Activated CD8-positive, alpha-beta memory T cell treated with anti-CD3 and anti-CD28 coated beads, Interleukin-2, amount 50 U/mL, for 1 hour (primary cell): ENCODE data around the gene YEATS4.

Source experiments
- DNase-seq: peaks from one replicate; pipeline ENCODE4 v3.0.0-alpha.2; 2020; ENCODE audit errors: extremely low read depth

YEATS4 gene

GRCh38 chr12:69392179-69392928 lies 32.8 kb downstream of the YEATS4 start:
- DNase-seq = no peak

- no peak for DNase-seq
These were observed 36.5 kb downstream of the YEATS4 start for GRCh38 chr12:69396041-69396440.

GRCh38 chr12:69396963-69397362 lies 37.4 kb downstream of the YEATS4 start:
- DNase-seq = no peak

- no peak for DNase-seq
These were observed 38.4 kb downstream of the YEATS4 start for GRCh38 chr12:69397978-69398377.

- no peak for DNase-seq
These were observed 42.4 kb downstream of the YEATS4 start for GRCh38 chr12:69401940-69402339.

GRCh38 chr12:69404851-69405565 lies 45.5 kb downstream of the YEATS4 start:
- DNase-seq = no peak

GRCh38 chr12:69405566-69405865 lies 46.0 kb downstream of the YEATS4 start:
- DNase-seq = no peak

- no peak for DNase-seq
These were observed 46.7 kb downstream of the YEATS4 start for GRCh38 chr12:69406217-69406616.

- DNase-seq = no peak
These were observed 51.0 kb downstream of the YEATS4 start for GRCh38 chr12:69410571-69410970.

GRCh38 chr12:69412655-69413054 lies 53.1 kb downstream of the YEATS4 start:
- no peak for DNase-seq

GRCh38 chr12:69415471-69416275 lies 56.1 kb downstream of the YEATS4 start:
- no peak for DNase-seq

- no peak for DNase-seq
These were observed 57.7 kb downstream of the YEATS4 start for GRCh38 chr12:69417231-69417630.

- DNase-seq = no peak
These were observed 58.2 kb downstream of the YEATS4 start for GRCh38 chr12:69417741-69418167.

GRCh38 chr12:69419701-69420100 lies 60.2 kb downstream of the YEATS4 start:
- no peak for DNase-seq

GRCh38 chr12:69421548-69421947 lies 62.0 kb downstream of the YEATS4 start:
- no peak for DNase-seq

GRCh38 chr12:69423037-69423905 lies 63.7 kb downstream of the YEATS4 start:
- no peak for DNase-seq

- DNase-seq = no peak
These were observed 65.9 kb downstream of the YEATS4 start for GRCh38 chr12:69425417-69425816.

GRCh38 chr12:69428351-69429073 lies 69.0 kb downstream of the YEATS4 start:
- no peak for DNase-seq

- DNase-seq = no peak
These were observed 71.5 kb downstream of the YEATS4 start for GRCh38 chr12:69430942-69431590.

GRCh38 chr12:69431591-69432222 lies 72.2 kb downstream of the YEATS4 start:
- no peak for DNase-seq
